H1 (cell line): Measurements from ENCODE around the gene PLK1. TPM values are rescaled to one million over a fixed set of nuclear protein-coding genes. Genes with fewer than 3 reads are reported as not detected.

Experiments
- CTCF ChIA-PET: fragments of 300-600 bp; sonication (Branson Sonifier 250); formaldehyde crosslinking; loops from one replicate; lab custom pipeline; 2021; ENCODE audit not compliant: partially characterized antibody; lab: Charles Lee
- POLR2A ChIA-PET: fragments of 300-600 bp; sonication (Branson Sonifier 250); formaldehyde crosslinking; loops from one replicate; lab custom pipeline; 2021; ENCODE audit warnings: inconsistent platforms; ENCODE audit not compliant: partially characterized antibody; lab: Charles Lee
- DNase-seq, 2 experiments: peaks; one replicate each; pipeline versions ENCODE4 v3.0.0 to v3.0.0-alpha.2; 2010 to 2022; ENCODE audit warnings: low spot score in 2 of 2, low read depth in 1 of 2, mixed read lengths in 1 of 2
- FAIRE-seq: peaks from 2 replicates; lab custom pipeline; 2011; peaks lifted over from hg19 to GRCh38; lab: Jason Lieb, UNC
- H2AFZ ChIP-seq: 2 replicates; pipeline ENCODE4 v1.8.1; 2012; ENCODE audit warnings: low read length, inconsistent platforms
- H2AK5ac ChIP-seq: 2 replicates; pipeline ENCODE4 v1.6.1; 2013; ENCODE audit warnings: low read depth, low read length
- H2BK120ac ChIP-seq: replicated peaks from 2 replicates; pipeline ENCODE3; 2013; ENCODE audit warnings: low read depth, low read length, inconsistent platforms
- H2BK12ac ChIP-seq: 2 replicates; pipeline ENCODE4 v1.6.1; 2013; ENCODE audit warnings: low read depth, low read length
- H2BK15ac ChIP-seq: 2 replicates; pipeline ENCODE4 v1.6.1; 2013; ENCODE audit warnings: low read length
- H2BK20ac ChIP-seq: 2 replicates; pipeline ENCODE4 v1.6.1; 2013; ENCODE audit warnings: low read length
- H2BK5ac ChIP-seq: 2 replicates; pipeline ENCODE4 v1.6.1; 2013; ENCODE audit warnings: low read depth, low read length
- H3K14ac ChIP-seq: 2 replicates; pipeline ENCODE4 v1.6.1; 2013; ENCODE audit warnings: inconsistent platforms; ENCODE audit not compliant: insufficient read length
- H3K18ac ChIP-seq: 2 replicates; pipeline ENCODE4 v1.6.1; 2013; ENCODE audit warnings: low read length; ENCODE audit errors: extremely low read depth
- H3K23ac ChIP-seq: 2 replicates; pipeline ENCODE4 v1.6.1; 2013; ENCODE audit warnings: inconsistent platforms; ENCODE audit not compliant: insufficient read length
- H3K23me2 ChIP-seq: 2 replicates; pipeline ENCODE4 v1.6.1; 2013; ENCODE audit warnings: low read depth, low read length
- H3K27ac ChIP-seq: 2 replicates; pipeline ENCODE4 v1.6.1; 2011; ENCODE audit warnings: low read depth, low read length, inconsistent platforms
- H3K27me3 ChIP-seq, 4 experiments: replicated peaks in 1 of 4; 1 replicate in 1 of 4; 2 replicates in 3 of 4; pipeline versions ENCODE4 v1.6.1 to v1.8.1; 2011 to 2013; ENCODE audit warnings: low read length in 3 of 4, mild to moderate bottlenecking in 3 of 4, inconsistent platforms in 2 of 4, mixed read lengths in 2 of 4, moderate library complexity in 1 of 4; ENCODE audit not compliant: control insufficient read depth in 3 of 4, insufficient read depth in 3 of 4; ENCODE audit errors: extremely low read depth in 1 of 4
- H3K36me3 ChIP-seq, 4 experiments: 2 replicates each; pipeline versions ENCODE4 v1.6.1 to v1.8.1; 2011 to 2013; ENCODE audit warnings: mild to moderate bottlenecking in 4 of 4, low read length in 3 of 4, moderate library complexity in 2 of 4, control low read depth in 1 of 4, inconsistent platforms in 1 of 4; ENCODE audit not compliant: insufficient read depth in 4 of 4, control insufficient read depth in 2 of 4
- H3K4ac ChIP-seq: replicated peaks from 2 replicates; pipeline ENCODE3; 2013; ENCODE audit warnings: low read length, low read depth, mixed read lengths, inconsistent platforms; ENCODE audit not compliant: insufficient read length
- H3K4me1 ChIP-seq, 4 experiments: replicated peaks in 1 of 4; 1 replicate in 1 of 4; 2 replicates in 3 of 4; pipeline versions ENCODE4 v1.6.1 to v1.8.1; 2011 to 2013; ENCODE audit warnings: low read length in 3 of 4, inconsistent platforms in 2 of 4, mixed read lengths in 1 of 4; ENCODE audit not compliant: insufficient read depth in 4 of 4, control insufficient read depth in 3 of 4
- H3K4me2 ChIP-seq, 2 experiments: 2 replicates each; pipeline versions ENCODE4 v1.6.1 to v1.8.1; 2011 to 2013; ENCODE audit warnings: low read depth in 2 of 2, low read length in 2 of 2, control low read depth in 1 of 2, inconsistent platforms in 1 of 2, mild to moderate bottlenecking in 1 of 2; ENCODE audit not compliant: insufficient read depth in 1 of 2
- H3K4me3 ChIP-seq, 4 experiments: fragments of 200-600, 300-600 bp in 1 of 4; sonication (generic), shearing (Covaris generic), sonication (Bioruptor Twin) in 1 of 4; 2 replicates each; pipeline versions ENCODE4 v1.5.1 to v1.8.1; 2011 to 2016; ENCODE audit warnings: low read length in 4 of 4, low read depth in 3 of 4, control low read depth in 2 of 4, inconsistent platforms in 2 of 4, mild to moderate bottlenecking in 2 of 4, mixed read lengths in 1 of 4, moderate library complexity in 1 of 4; ENCODE audit not compliant: insufficient read depth in 2 of 4; ENCODE audit errors: extremely low read depth in 1 of 4
- H3K56ac ChIP-seq: replicated peaks from 2 replicates; pipeline ENCODE3; 2013; ENCODE audit warnings: low read depth, mild to moderate bottlenecking, mixed read lengths, low read length, inconsistent platforms; ENCODE audit not compliant: insufficient read length
- H3K79me1 ChIP-seq: 2 replicates; pipeline ENCODE4 v1.6.1; 2013; ENCODE audit warnings: low read depth, low read length, control low read depth
- H3K79me2 ChIP-seq, 2 experiments: 2 replicates each; pipeline versions ENCODE4 v1.6.1 to v1.8.1; 2012 to 2013; ENCODE audit warnings: low read length in 2 of 2, mild to moderate bottlenecking in 2 of 2, inconsistent platforms in 1 of 2; ENCODE audit not compliant: insufficient read depth in 2 of 2, control insufficient read depth in 1 of 2
- H3K9ac ChIP-seq, 4 experiments: replicated peaks in 1 of 4; 1 replicate in 1 of 4; 2 replicates in 3 of 4; pipeline versions ENCODE4 v1.6.1 to v1.8.1; 2011 to 2013; ENCODE audit warnings: low read depth in 3 of 4, low read length in 3 of 4, control low read depth in 2 of 4, mild to moderate bottlenecking in 2 of 4, moderate library complexity in 2 of 4, inconsistent platforms in 1 of 4; ENCODE audit errors: extremely low read depth in 1 of 4
- H3K9me3 ChIP-seq, 2 experiments: 2 replicates each; pipeline versions ENCODE4 v1.6.1 to v1.8.1; 2012 to 2013; ENCODE audit warnings: mild to moderate bottlenecking in 2 of 2, moderate library complexity in 2 of 2, control low read depth in 1 of 2, inconsistent platforms in 1 of 2, low read depth in 1 of 2, low read length in 1 of 2, mixed read lengths in 1 of 2; ENCODE audit not compliant: insufficient read depth in 2 of 2
- H4K20me1 ChIP-seq, 2 experiments: replicated peaks in 1 of 2; 2 replicates each; pipeline versions ENCODE3 to v1.8.1; 2011 to 2013; ENCODE audit warnings: inconsistent platforms in 2 of 2, low read length in 2 of 2, mild to moderate bottlenecking in 1 of 2; ENCODE audit not compliant: insufficient read depth in 2 of 2, control insufficient read depth in 1 of 2
- H4K5ac ChIP-seq: 2 replicates; pipeline ENCODE4 v1.6.1; 2013; ENCODE audit warnings: low read length, low read depth, mixed read lengths, inconsistent platforms; ENCODE audit not compliant: insufficient read length
- H4K8ac ChIP-seq: 2 replicates; pipeline ENCODE4 v1.8.0; 2013; ENCODE audit warnings: mild to moderate bottlenecking, moderate library complexity, low read length, inconsistent platforms; ENCODE audit not compliant: insufficient read depth; ENCODE audit errors: extremely low read depth
- H4K91ac ChIP-seq: replicated peaks from 2 replicates; pipeline ENCODE3; 2013; ENCODE audit warnings: low read length, mixed read lengths, inconsistent platforms; ENCODE audit not compliant: insufficient read length
- BCL11A ChIP-seq, 2 experiments: IDR thresholded peaks; one replicate each; pipeline ENCODE4 v1.6.1; 2011; ENCODE audit warnings: low read depth in 2 of 2, low read length in 2 of 2, mild to moderate bottlenecking in 2 of 2
- BRCA1 ChIP-seq: IDR thresholded peaks from 2 replicates; pipeline ENCODE4 v1.6.1; 2012; ENCODE audit warnings: low read depth, low read length, improper control_type of control experiment
- CREB1 ChIP-seq: IDR thresholded peaks from 2 replicates; pipeline ENCODE4 v1.6.1; 2012; ENCODE audit warnings: inconsistent platforms
- EZH2 ChIP-seq: fragments of 200-600 bp; sonication (generic); IDR thresholded peaks from 2 replicates; pipeline ENCODE4 v1.7.1; 2012; ENCODE audit warnings: low read depth, mild to moderate bottlenecking, moderate library complexity, low read length, inconsistent platforms; ENCODE audit not compliant: severe bottlenecking
- HDAC6 ChIP-seq: IDR thresholded peaks from one replicate; pipeline ENCODE4 v1.7.1; 2012; ENCODE audit warnings: low read depth, mild to moderate bottlenecking, inconsistent platforms, low read length, moderate library complexity
- KDM4A ChIP-seq: IDR thresholded peaks from one replicate; pipeline ENCODE4 v1.7.1; 2012; ENCODE audit warnings: low read depth, mild to moderate bottlenecking, moderate library complexity, low read length, inconsistent platforms; ENCODE audit not compliant: severe bottlenecking
- KDM5A ChIP-seq: fragments of 200-600 bp; IDR thresholded peaks from 2 replicates; pipeline ENCODE4 v1.7.1; 2012; ENCODE audit warnings: mild to moderate bottlenecking, low read length, inconsistent platforms, mixed read lengths
- MAFK ChIP-seq: IDR thresholded peaks from 2 replicates; pipeline ENCODE4 v1.6.1; 2012; ENCODE audit warnings: low read depth, mild to moderate bottlenecking, improper control_type of control experiment, low read length
- NANOG ChIP-seq: IDR thresholded peaks from 2 replicates; pipeline ENCODE4 v1.6.1; 2011; ENCODE audit warnings: low read length, low read depth, mild to moderate bottlenecking, inconsistent platforms; ENCODE audit not compliant: insufficient read depth, poor library complexity, severe bottlenecking
- POU5F1 ChIP-seq: IDR thresholded peaks from 2 replicates; pipeline ENCODE4 v1.6.1; 2011; ENCODE audit warnings: low read depth, mild to moderate bottlenecking, low read length, moderate library complexity
- SAP30 ChIP-seq: fragments of 300-600 bp; sonication (generic); IDR thresholded peaks from 2 replicates; pipeline ENCODE4 v1.7.1; 2012; ENCODE audit warnings: low read length, moderate library complexity, mild to moderate bottlenecking, inconsistent platforms; ENCODE audit not compliant: insufficient read depth, insufficient replicate concordance
- WGBS, 2 experiments: shearing (Covaris generic) in 1 of 2; methylation state at CpG; one replicate each; pipeline versions ENCODE4 v1.1.6 to v1.1.7; 2013 to 2015; ENCODE audit warnings: low lambda C conversion rate in 2 of 2, mixed read lengths in 2 of 2, inconsistent platforms in 1 of 2, low coverage in 1 of 2, missing lambda C conversion rate in 1 of 2; ENCODE audit not compliant: insufficient replicate concordance in 2 of 2, insufficient coverage in 1 of 2, insufficient read length in 1 of 2; ENCODE audit errors: extremely low coverage in 1 of 2, missing lambda C conversion rate in 1 of 2; 5-methylcytosine and 5-hydroxymethylcytosine counted together
- polyA plus RNA-seq, 7 experiments: library from polyadenylated mRNA; depleted of rRNA in 3 of 7; stranded (reverse) in 5 of 7; unstranded in 2 of 7; fragments of >200 nt in 5 of 7; fragments of 200-250 nt in 2 of 7; gene quantifications; 1 replicate in 5 of 7; 2 replicates in 1 of 7; 4 replicates in 1 of 7; pipeline versions ENCODE4 v1.2.1 to v1.2.3, GENCODE V29; 2011 to 2013; ENCODE audit warnings: missing spikeins in 2 of 7, mixed read lengths in 2 of 7
- total RNA-seq: library from RNA; stranded (reverse); fragmentation: NEBNext Ultra II Directional; extraction: Animal tissue kit (Norgen Biotek cat#: 25700); gene quantifications from 2 replicates; pipeline ENCODE4 v1.2.1, GENCODE V29; 2021
- TF ChIP-seq, protein P1 (sequence below): IDR thresholded peaks from 2 replicates; pipeline ENCODE4 v1.6.1; 2012; ENCODE audit warnings: inconsistent platforms
- TF ChIP-seq, protein P2 (sequence below): IDR thresholded peaks from 2 replicates; pipeline ENCODE4 v1.6.1; 2011; ENCODE audit warnings: low read length, improper control_type of control experiment

PLK1 gene
- total and polyA plus RNA-seq, 2 of the 8 experiments (the other 6 are each of a cell fraction or from before 2014, with no cell fraction given) = 127 to 139 TPM

DNA sequence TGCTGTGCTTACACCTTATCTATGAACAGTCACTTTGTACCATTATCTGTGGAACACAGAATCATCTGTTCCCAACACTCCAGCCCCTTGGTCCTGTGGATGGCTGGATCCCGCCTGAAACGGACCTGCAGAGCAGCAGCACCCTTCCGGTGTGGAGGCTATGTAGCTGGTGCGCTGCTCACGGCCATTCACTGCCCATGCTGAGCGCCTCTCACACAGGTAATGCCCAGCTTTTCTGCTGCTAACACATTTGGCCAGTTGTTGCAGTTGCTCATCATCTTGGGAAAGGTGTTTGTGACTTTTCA, 11.4 kb upstream of the PLK1 start:
- H2BK120ac ChIP-seq = no peak overlapping the region
- H2BK15ac ChIP-seq = no peak overlapping the region
- FAIRE-seq (no peak), DNase-seq (no peak)
- WGBS, 2 experiments = 100% methylated on average over 6 of the region's 6 CpGs; no CpG with 5 or more reads in 1 of the 2 experiments
- H2BK12ac ChIP-seq = no peak overlapping the region
- no peaks in the 10 kb centered on the region for H3K79me1 ChIP-seq
- no peak overlapping the region for H3K9ac ChIP-seq
- no peak overlapping the region for H2AK5ac ChIP-seq
- no peak overlapping the region for H3K23ac ChIP-seq
- TF ChIP-seq HDAC6 = no peak
- TF ChIP-seq POU5F1 = no peak
- TF ChIP-seq KDM5A = no peak
- TF ChIP-seq BRCA1 = no peak
- no peak for TF ChIP-seq BCL11A (IDR thresholded peaks at IDR 0.05; ENCODE audit: low read depth in 2 of 2, low read length in 2 of 2)
- TF ChIP-seq, protein P1, sequence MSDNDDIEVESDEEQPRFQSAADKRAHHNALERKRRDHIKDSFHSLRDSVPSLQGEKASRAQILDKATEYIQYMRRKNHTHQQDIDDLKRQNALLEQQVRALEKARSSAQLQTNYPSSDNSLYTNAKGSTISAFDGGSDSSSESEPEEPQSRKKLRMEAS = no peak
- no peak for TF ChIP-seq SAP30
- no peak for TF ChIP-seq NANOG
- TF ChIP-seq EZH2 = no peak
- TF ChIP-seq CREB1 = no peak
- no peak for TF ChIP-seq KDM4A
- TF ChIP-seq MAFK = no peak
- TF ChIP-seq, protein P2, sequence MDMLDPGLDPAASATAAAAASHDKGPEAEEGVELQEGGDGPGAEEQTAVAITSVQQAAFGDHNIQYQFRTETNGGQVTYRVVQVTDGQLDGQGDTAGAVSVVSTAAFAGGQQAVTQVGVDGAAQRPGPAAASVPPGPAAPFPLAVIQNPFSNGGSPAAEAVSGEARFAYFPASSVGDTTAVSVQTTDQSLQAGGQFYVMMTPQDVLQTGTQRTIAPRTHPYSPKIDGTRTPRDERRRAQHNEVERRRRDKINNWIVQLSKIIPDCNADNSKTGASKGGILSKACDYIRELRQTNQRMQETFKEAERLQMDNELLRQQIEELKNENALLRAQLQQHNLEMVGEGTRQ = no peak
- H3K4ac ChIP-seq = no peak overlapping the region
- H4K5ac ChIP-seq = no peak overlapping the region
- POLR2A ChIA-PET = interaction anchor here (0.7 to 4.5 kb wide), 4 partner anchors 8 to 27 kb away, joined by 3 to 23 read pairs (median 6); partner anchors contain the start of gene PLK1
- no peaks in the 10 kb centered on the region for H3K27me3 ChIP-seq
- peaks cover 13 to 69% (median 46%) of the 10 kb centered on the region in 4 experiments for H3K36me3 ChIP-seq
- H3K56ac ChIP-seq = no peak overlapping the region
- no peaks in the 10 kb centered on the region for H3K4me1 ChIP-seq
- no peak overlapping the region for H4K91ac ChIP-seq
- no peak overlapping the region for H4K8ac ChIP-seq
- H2AFZ ChIP-seq = no peak overlapping the region
- H3K14ac ChIP-seq = no peak overlapping the region
- H3K23me2 ChIP-seq = no peaks in the 10 kb centered on the region
- H2BK5ac ChIP-seq = no peak overlapping the region
- H3K79me2 ChIP-seq = no peaks in the 10 kb centered on the region
- no peaks in the 10 kb centered on the region for H3K9me3 ChIP-seq
- H3K27ac ChIP-seq = no peak overlapping the region
- peaks cover 2 to 3% of the 10 kb centered on the region in 2 experiments for H4K20me1 ChIP-seq
- H3K18ac ChIP-seq = no peak overlapping the region
- no peak overlapping the region for H3K4me2 ChIP-seq
- CTCF ChIA-PET = interaction anchor here (2.3 kb wide), 1 partner anchor 10 kb away, joined by 20 read pairs; the partner anchor contains the start of gene PLK1
- no peak overlapping the region for H3K4me3 ChIP-seq
- no peak overlapping the region for H2BK20ac ChIP-seq
